ENCODE results near the gene TCERG1L. TPM values are rescaled to one million over a fixed set of nuclear protein-coding genes. Genes with fewer than 3 reads are reported as not detected.

TCERG1L gene
- total RNA-seq, 2 experiments from 2014 or later, result 0.06 TPM; not detected in 1

DNA sequence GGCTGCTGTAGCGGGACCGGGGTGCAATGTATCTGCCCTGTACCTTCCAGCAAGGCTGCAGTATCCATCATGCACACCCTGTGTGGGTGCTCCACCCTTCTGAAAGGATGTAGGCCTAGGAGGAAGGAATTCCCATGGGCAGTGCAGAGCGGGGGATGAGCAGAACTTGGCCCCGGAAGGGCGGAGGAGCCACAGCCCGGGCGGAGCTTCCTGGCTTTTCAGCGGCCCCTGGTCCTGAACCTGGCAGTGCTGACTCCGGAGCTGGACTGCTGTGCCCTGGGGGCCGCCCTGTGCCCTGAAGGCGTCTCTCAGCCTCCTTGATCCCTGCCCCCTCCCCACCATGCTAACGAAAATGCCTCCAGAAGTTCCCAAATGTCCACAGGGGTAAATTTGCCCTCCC, 175.8 kb downstream of the TCERG1L start:
- no peaks in the 10 kb centered on the region for H3K4me1 Mint-ChIP-seq (ENCODE audit: low read depth)
- H3K4me3 ChIP-seq (ENCODE audit: low read length), result no peak overlapping the region
- DNase-seq, result no peak
- POLR2A ChIA-PET, result no interaction called here
- CTCF ChIA-PET, result no interaction called here
- H3K9me3 Mint-ChIP-seq, result no peaks in the 10 kb centered on the region
- TF ChIP-seq, protein P1, sequence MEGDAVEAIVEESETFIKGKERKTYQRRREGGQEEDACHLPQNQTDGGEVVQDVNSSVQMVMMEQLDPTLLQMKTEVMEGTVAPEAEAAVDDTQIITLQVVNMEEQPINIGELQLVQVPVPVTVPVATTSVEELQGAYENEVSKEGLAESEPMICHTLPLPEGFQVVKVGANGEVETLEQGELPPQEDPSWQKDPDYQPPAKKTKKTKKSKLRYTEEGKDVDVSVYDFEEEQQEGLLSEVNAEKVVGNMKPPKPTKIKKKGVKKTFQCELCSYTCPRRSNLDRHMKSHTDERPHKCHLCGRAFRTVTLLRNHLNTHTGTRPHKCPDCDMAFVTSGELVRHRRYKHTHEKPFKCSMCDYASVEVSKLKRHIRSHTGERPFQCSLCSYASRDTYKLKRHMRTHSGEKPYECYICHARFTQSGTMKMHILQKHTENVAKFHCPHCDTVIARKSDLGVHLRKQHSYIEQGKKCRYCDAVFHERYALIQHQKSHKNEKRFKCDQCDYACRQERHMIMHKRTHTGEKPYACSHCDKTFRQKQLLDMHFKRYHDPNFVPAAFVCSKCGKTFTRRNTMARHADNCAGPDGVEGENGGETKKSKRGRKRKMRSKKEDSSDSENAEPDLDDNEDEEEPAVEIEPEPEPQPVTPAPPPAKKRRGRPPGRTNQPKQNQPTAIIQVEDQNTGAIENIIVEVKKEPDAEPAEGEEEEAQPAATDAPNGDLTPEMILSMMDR (IDR thresholded peaks at IDR 0.05), result no peak
- H3K27ac ChIP-seq (ENCODE audit: low read depth in 1 of 2, low read length in 2 of 2), result no peak overlapping the region
- H3K27me3 Mint-ChIP-seq, result no peaks in the 10 kb centered on the region
- H3K4me3 Mint-ChIP-seq, result no peak overlapping the region
- intact Hi-C loops (cut with DNase I, micrococcal nuclease), result no loop called here
- H3K36me3 ChIP-seq (ENCODE audit: insufficient read depth, low read length), result no peaks in the 10 kb centered on the region
- H3K27me3 ChIP-seq (ENCODE audit: control insufficient read depth in 1 of 2, insufficient read depth in 2 of 2, low read length in 2 of 2), result no peaks in the 10 kb centered on the region
- no peaks in the 10 kb centered on the region for H3K36me3 Mint-ChIP-seq (ENCODE audit: low read depth)
- ATAC-seq (ENCODE audit: poor library complexity), result no peak
- peaks cover 0 to 34% of the 10 kb centered on the region in 2 experiments for H3K9me3 ChIP-seq (ENCODE audit: control insufficient read depth in 1 of 2, insufficient read depth in 1 of 2, low read length in 2 of 2)
- H3K4me1 ChIP-seq (ENCODE audit: insufficient read depth, low read length), result no peaks in the 10 kb centered on the region
- H3K27ac Mint-ChIP-seq, result no peak overlapping the region

DNA sequence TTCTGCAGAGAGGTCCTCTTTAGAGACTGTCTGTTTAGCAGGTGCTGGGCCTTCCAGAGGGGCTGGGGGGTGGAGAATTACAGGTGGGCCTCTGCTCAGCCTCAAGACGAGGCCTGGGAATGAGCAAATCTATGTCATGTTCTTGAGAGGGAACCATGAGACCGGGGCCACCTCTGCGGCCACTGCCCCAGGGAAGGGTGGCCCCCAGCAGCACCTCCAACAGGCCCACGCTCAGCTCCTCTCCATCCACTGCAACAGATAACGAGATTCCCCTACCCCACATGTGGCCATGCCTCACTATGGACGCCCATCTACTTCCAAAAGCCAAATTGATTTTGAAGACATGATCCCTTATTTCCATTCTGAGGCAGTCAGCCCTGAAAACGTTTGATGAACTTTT, 176.9 kb downstream of the TCERG1L start:
- no peak for DNase-seq
- POLR2A ChIA-PET, result no interaction called here
- no peak overlapping the region for H3K4me3 Mint-ChIP-seq
- no peak overlapping the region for H3K4me3 ChIP-seq (ENCODE audit: low read length)
- no peak overlapping the region for H3K27ac Mint-ChIP-seq
- H3K27ac ChIP-seq (ENCODE audit: low read depth in 1 of 2, low read length in 2 of 2), result no peak overlapping the region
- no peaks in the 10 kb centered on the region for H3K27me3 Mint-ChIP-seq
- peaks cover 0 to 26% of the 10 kb centered on the region in 2 experiments for H3K9me3 ChIP-seq (ENCODE audit: control insufficient read depth in 1 of 2, insufficient read depth in 1 of 2, low read length in 2 of 2)
- CTCF ChIA-PET, result no interaction called here
- no peak for ATAC-seq (ENCODE audit: poor library complexity)
- H3K36me3 Mint-ChIP-seq (ENCODE audit: low read depth), result no peaks in the 10 kb centered on the region
- no peaks in the 10 kb centered on the region for H3K36me3 ChIP-seq (ENCODE audit: insufficient read depth, low read length)
- H3K9me3 Mint-ChIP-seq, result no peaks in the 10 kb centered on the region
- no peaks in the 10 kb centered on the region for H3K27me3 ChIP-seq (ENCODE audit: control insufficient read depth in 1 of 2, insufficient read depth in 2 of 2, low read length in 2 of 2)
- intact Hi-C loops (cut with DNase I, micrococcal nuclease), result no loop called here
- H3K4me1 ChIP-seq (ENCODE audit: insufficient read depth, low read length), result no peaks in the 10 kb centered on the region
- no peaks in the 10 kb centered on the region for H3K4me1 Mint-ChIP-seq (ENCODE audit: low read depth)
- TF ChIP-seq, protein P1 (IDR thresholded peaks at IDR 0.05), result no peak

DNA sequence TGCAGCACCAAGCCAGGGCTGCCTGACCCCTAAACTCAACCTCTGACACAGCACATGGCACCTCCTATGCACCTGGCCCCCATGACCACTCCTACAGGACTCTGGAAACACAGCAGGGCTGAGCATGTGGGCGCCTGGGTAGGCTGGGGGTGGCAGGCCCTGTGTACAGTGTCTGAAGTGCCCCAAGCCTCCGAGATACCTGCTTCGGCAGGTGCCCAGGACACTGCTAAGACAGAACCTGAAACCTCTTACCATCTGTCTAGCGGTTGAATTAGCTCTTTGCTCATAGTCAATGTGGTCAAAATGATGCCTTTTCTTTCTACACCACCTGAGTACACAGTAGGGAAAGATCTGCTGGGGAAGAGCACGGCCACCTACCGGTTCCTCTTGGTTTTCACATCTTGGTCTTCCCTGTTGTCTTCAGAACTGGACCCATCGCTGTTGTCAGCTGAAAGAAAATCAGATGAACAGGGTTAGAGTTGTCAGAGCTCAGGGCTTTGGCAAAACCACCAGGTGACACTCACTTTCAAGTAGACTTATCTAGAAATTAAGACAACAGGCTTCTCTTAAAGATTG, 177.4 kb downstream of the TCERG1L start:
- Mint-ChIP-seq H3K4me3 (no peak overlapping the region), H3K27ac (no peak overlapping the region), H3K27me3 (no peaks in the 10 kb centered on the region), H3K9me3 (no peaks in the 10 kb centered on the region), H3K4me1 (ENCODE audit: low read depth) (no peaks in the 10 kb centered on the region), H3K36me3 (ENCODE audit: low read depth) (no peaks in the 10 kb centered on the region)
- POLR2A ChIA-PET, result no interaction called here
- H3K4me1 ChIP-seq (ENCODE audit: insufficient read depth, low read length), result no peaks in the 10 kb centered on the region
- DNase-seq (no peak), ATAC-seq (ENCODE audit: poor library complexity) (no peak)
- no peak overlapping the region for H3K4me3 ChIP-seq (ENCODE audit: low read length)
- intact Hi-C loops (cut with DNase I, micrococcal nuclease), result no loop called here
- H3K36me3 ChIP-seq (ENCODE audit: insufficient read depth, low read length), result no peaks in the 10 kb centered on the region
- peaks cover 0 to 26% of the 10 kb centered on the region in 2 experiments for H3K9me3 ChIP-seq (ENCODE audit: control insufficient read depth in 1 of 2, insufficient read depth in 1 of 2, low read length in 2 of 2)
- H3K27ac ChIP-seq (ENCODE audit: low read depth in 1 of 2, low read length in 2 of 2), result no peak overlapping the region
- TF ChIP-seq, protein P1 (IDR thresholded peaks at IDR 0.05), result no peak
- no peaks in the 10 kb centered on the region for H3K27me3 ChIP-seq (ENCODE audit: control insufficient read depth in 1 of 2, insufficient read depth in 2 of 2, low read length in 2 of 2)
- CTCF ChIA-PET, result no interaction called here

Data from CD4-positive, alpha-beta T cell (primary cell).